ENCODE results near the gene CST11. TPM values are rescaled to one million over a fixed set of nuclear protein-coding genes. Genes with fewer than 3 reads are reported as not detected.

Gene CST11
- total and polyA plus RNA-seq, 5 experiments from 2014 or later = not detected

Other genes starting within 250 kb of the CST11 start
- 10 to 100 TPM; 20.5 to 21.8 TPM for gene NXT1, start 102.1 kb downstream of the CST11 start, total RNA-seq
- gene NXT1, start 102.1 kb downstream of the CST11 start, polyA plus RNA-seq = 10 to 100 TPM; 60.3 to 65.1 (median 60.3) TPM
- 10 to 100 TPM; 11.1 to 13.7 TPM for gene GZF1, start 90.7 kb downstream of the CST11 start, total RNA-seq
- gene GZF1, start 90.7 kb downstream of the CST11 start, polyA plus RNA-seq = 1 to 10 TPM; 1.9 to 3.7 (median 2.2) TPM
- 10 to 100 TPM; 14.6 to 15.9 TPM for gene NAPB, start 31.4 kb downstream of the CST11 start, total RNA-seq
- gene NAPB, start 31.4 kb downstream of the CST11 start, polyA plus RNA-seq = 1 to 10 TPM; 3.4 to 7.2 (median 5.8) TPM
- gene CSTL1, start 13.2 kb downstream of the CST11 start, total RNA-seq = not detected
- not detected for gene CSTL1, start 13.2 kb downstream of the CST11 start, polyA plus RNA-seq
- not detected for gene CST8, start 38.2 kb upstream of the CST11 start, total RNA-seq
- not detected for gene CST8, start 38.2 kb upstream of the CST11 start, polyA plus RNA-seq
- not detected for gene CST9L, start 115.6 kb upstream of the CST11 start, total RNA-seq
- gene CST9L, start 115.6 kb upstream of the CST11 start, polyA plus RNA-seq = not detected
- gene CST9, start 153.0 kb upstream of the CST11 start, total RNA-seq = not detected
- not detected for gene CST9, start 153.0 kb upstream of the CST11 start, polyA plus RNA-seq
- gene CST3, start 185.1 kb upstream of the CST11 start, total RNA-seq = 1 to 10 TPM; 5.3 to 7.8 TPM
- gene CST3, start 185.1 kb upstream of the CST11 start, polyA plus RNA-seq = 10 to 100 TPM in 1 of 3 donors, 1 to 10 TPM in 1, under 1 TPM in 1; 0.65 to 10.7 (median 2.9) TPM
- not detected for gene CST4, start 236.2 kb upstream of the CST11 start, total RNA-seq
- not detected for gene CST4, start 236.2 kb upstream of the CST11 start, polyA plus RNA-seq